ENCODE results near the gene TRIP4.

GRCh38 chr15:64351265-64351664 lies 36.4 kb upstream of the TRIP4 start:
- TF ChIP-seq, protein P1, sequence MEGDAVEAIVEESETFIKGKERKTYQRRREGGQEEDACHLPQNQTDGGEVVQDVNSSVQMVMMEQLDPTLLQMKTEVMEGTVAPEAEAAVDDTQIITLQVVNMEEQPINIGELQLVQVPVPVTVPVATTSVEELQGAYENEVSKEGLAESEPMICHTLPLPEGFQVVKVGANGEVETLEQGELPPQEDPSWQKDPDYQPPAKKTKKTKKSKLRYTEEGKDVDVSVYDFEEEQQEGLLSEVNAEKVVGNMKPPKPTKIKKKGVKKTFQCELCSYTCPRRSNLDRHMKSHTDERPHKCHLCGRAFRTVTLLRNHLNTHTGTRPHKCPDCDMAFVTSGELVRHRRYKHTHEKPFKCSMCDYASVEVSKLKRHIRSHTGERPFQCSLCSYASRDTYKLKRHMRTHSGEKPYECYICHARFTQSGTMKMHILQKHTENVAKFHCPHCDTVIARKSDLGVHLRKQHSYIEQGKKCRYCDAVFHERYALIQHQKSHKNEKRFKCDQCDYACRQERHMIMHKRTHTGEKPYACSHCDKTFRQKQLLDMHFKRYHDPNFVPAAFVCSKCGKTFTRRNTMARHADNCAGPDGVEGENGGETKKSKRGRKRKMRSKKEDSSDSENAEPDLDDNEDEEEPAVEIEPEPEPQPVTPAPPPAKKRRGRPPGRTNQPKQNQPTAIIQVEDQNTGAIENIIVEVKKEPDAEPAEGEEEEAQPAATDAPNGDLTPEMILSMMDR (IDR thresholded peaks at IDR 0.05), result no peak
- TF ChIP-seq ZFX (IDR thresholded peaks at IDR 0.05; ENCODE audit: borderline replicate concordance), result no peak
